Psoas muscle (tissue), 8 donors: ENCODE data around the gene TRRAP. TPM values are rescaled to one million over a fixed set of nuclear protein-coding genes. Genes with fewer than 3 reads are reported as not detected.

Source experiments
- ATAC-seq, 4 donors: fragments of 200-7000 bp; cut with Tn5 transposase; one replicate each; pipeline ENCODE4 v1.9.1; 2020; ENCODE audit warnings: moderate library complexity in 3 of 4, mild to moderate bottlenecking in 2 of 4
- DNase-seq, 2 donors: peaks; one replicate each; pipeline ENCODE4 v3.0.0-alpha.2; 2020
- H3K27ac ChIP-seq: fragments of 200-600 bp; one replicate; pipeline ENCODE4 v1.8.0; 2022
- H3K27me3 ChIP-seq, 3 donors: fragments of 200-600 bp in 1 of 3; one replicate each; pipeline versions ENCODE4 v1.6.1 to v1.8.0; 2013 to 2022; ENCODE audit warnings: low read length in 2 of 3, mild to moderate bottlenecking in 2 of 3, moderate library complexity in 1 of 3; ENCODE audit not compliant: insufficient read depth in 3 of 3
- H3K36me3 ChIP-seq, 2 donors: fragments of 200-600 bp in 1 of 2; one replicate each; pipeline versions ENCODE4 v1.6.1 to v1.8.0; 2013 to 2022; ENCODE audit warnings: low read depth in 1 of 2, mild to moderate bottlenecking in 1 of 2, moderate library complexity in 1 of 2; ENCODE audit not compliant: insufficient read depth in 1 of 2
- H3K4me1 ChIP-seq: fragments of 200-600 bp; one replicate; pipeline ENCODE4 v1.8.0; 2022
- H3K4me3 ChIP-seq: fragments of 200-600 bp; one replicate; pipeline ENCODE4 v1.8.0; 2022; ENCODE audit warnings: mild to moderate bottlenecking
- H3K9me3 ChIP-seq: fragments of 200-600 bp; one replicate; pipeline ENCODE4 v1.8.0; 2022
- WGBS, 3 donors: extraction: QIAGEN DNeasy Blood & Tissue Kit; methylation state at CpG; one replicate each; pipeline versions ENCODE4 v1.1.6 to v1.1.7; 2013; 5-methylcytosine and 5-hydroxymethylcytosine counted together
- intact Hi-C, 2 donors: fragments of 100-400 bp; cut with DNase I; formaldehyde crosslinking; loops; one replicate each; pipeline versions ENCODE4 v1.11.0 to v1.14.2; 2022
- polyA plus RNA-seq, 3 donors: library from polyadenylated mRNA; stranded (reverse); fragments of 200-250 nt; gene quantifications; one replicate each; pipeline ENCODE4 v1.2.3, GENCODE V29; 2013
- total RNA-seq, 4 donors: library from RNA; stranded (reverse); fragmentation: NEBNext Ultra II Directional in 2 of 4; extraction: Animal tissue kit (Norgen Biotek cat#: 25700) in 2 of 4; gene quantifications; one replicate each; pipeline versions ENCODE4 v1.2.1 to v1.2.4, GENCODE V29; 2021 to 2023
- TF ChIP-seq, protein P1 (sequence below): fragments of 200-600 bp; IDR thresholded peaks from one replicate; pipeline ENCODE4 v1.8.0; 2022; ENCODE audit warnings: antibody characterized with exemption
- donor health status: healthy with polysubstance abuse.
- donor health status: DM: no; HTN: no; CAD: no; lungs with moderate emphysema.
- donor health status: Bipolar disorder and iron deficiency.
- donor health status: healthy.
- donor health status: DM: yes; HTN: yes; CAD: no.
- donor health status: DM: no; HTN: no; CAD: no.
- donor health status: DM: no; HTN: no; CAD: no.
- donor health status: DM: yes; HTN: yes; CAD: no.

Gene TRRAP
- total and polyA plus RNA-seq, 7 donors: 3.8 to 21.3 (median 13.3) TPM

DNA sequence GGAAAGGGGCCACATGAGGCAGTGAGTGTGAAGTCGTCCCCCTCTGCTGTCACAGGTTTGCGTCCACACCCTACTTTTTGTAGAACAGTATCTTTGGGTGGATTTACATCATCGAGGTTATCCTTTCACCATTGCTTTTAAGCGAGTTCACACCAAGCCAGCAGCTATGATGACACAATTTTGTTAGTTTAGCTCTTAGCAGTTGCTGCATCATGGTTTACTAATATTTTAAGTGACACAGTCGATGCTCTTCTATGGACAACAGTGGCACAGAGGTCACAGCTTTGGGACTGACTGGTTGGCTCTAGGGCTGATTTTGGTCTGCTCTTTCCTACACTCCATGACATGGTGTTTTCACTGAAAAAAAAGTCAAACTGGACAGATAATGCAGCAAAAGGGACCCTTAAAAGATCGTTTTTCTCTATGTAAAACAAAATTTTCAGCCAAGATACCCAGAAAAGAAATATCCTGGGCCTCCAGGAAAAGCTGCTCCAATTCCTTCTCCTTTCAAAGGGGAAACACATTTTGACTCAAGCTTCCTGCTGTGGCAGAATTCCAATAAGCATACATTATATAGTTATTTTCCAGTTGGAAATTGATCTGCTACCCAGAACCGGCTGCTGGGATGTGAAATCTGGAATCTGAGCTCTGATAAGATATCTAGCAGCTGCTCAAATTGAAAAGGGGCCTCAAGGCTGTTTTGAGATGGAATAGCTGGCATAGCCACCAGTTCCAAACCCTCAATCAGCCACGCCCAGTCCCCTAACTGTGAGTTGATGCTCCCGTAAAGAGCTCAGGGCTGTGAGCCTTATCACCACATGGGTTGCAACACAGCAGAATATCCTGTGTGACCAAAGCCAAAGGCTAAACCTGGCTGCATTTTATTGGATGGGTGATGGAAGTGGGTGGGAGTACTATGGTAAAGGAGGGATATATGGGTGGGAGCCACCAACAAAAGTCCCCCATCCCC, 151.4 kb downstream of the TRRAP start:
- peaks cover 7 to 69% of the 10 kb centered on the region in 2 donors for H3K36me3 ChIP-seq
- intact Hi-C loops: no loop called here
- peak overlapping the region; percentile 60 for H3K27ac ChIP-seq
- no peak overlapping the region for H3K4me3 ChIP-seq
- H3K9me3 ChIP-seq: no peaks in the 10 kb centered on the region
- ATAC-seq (no peak), DNase-seq (no peak)
- TF ChIP-seq, protein P1, sequence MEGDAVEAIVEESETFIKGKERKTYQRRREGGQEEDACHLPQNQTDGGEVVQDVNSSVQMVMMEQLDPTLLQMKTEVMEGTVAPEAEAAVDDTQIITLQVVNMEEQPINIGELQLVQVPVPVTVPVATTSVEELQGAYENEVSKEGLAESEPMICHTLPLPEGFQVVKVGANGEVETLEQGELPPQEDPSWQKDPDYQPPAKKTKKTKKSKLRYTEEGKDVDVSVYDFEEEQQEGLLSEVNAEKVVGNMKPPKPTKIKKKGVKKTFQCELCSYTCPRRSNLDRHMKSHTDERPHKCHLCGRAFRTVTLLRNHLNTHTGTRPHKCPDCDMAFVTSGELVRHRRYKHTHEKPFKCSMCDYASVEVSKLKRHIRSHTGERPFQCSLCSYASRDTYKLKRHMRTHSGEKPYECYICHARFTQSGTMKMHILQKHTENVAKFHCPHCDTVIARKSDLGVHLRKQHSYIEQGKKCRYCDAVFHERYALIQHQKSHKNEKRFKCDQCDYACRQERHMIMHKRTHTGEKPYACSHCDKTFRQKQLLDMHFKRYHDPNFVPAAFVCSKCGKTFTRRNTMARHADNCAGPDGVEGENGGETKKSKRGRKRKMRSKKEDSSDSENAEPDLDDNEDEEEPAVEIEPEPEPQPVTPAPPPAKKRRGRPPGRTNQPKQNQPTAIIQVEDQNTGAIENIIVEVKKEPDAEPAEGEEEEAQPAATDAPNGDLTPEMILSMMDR: no peak
- no peaks in the 10 kb centered on the region for H3K27me3 ChIP-seq
- WGBS, 3 donors: 78 to 81% (median 79%) methylated on average over 9 of the region's 9 CpGs
- H3K4me1 ChIP-seq: no peaks in the 10 kb centered on the region

- Histone ChIP-seq H3K27ac (peak overlapping the region; percentile 60), H3K27me3 (no peaks in the 10 kb centered on the region), H3K4me1 (no peaks in the 10 kb centered on the region), H3K36me3 (peaks cover 13 to 76% of the 10 kb centered on the region in 2 donors), H3K4me3 (no peak overlapping the region), H3K9me3 (no peaks in the 10 kb centered on the region)
- DNase-seq: no peak
- 92 to 97% (median 96%) methylated on average over 6 of the region's 6 CpGs for WGBS, 3 donors
- intact Hi-C loops: no loop called here
- TF ChIP-seq, protein P1: no peak
- no peak for ATAC-seq
These were observed 152.1 kb downstream of the TRRAP start for GRCh38 chr7:99030457-99030856.

GRCh38 chr7:99030951-99031350, 152.6 kb downstream of the TRRAP start:
- Histone ChIP-seq H3K27me3 (no peaks in the 10 kb centered on the region), H3K4me3 (no peak overlapping the region), H3K36me3 (peaks cover 13 to 81% of the 10 kb centered on the region in 2 donors), H3K9me3 (no peaks in the 10 kb centered on the region), H3K27ac (peak overlapping the region; percentile 60), H3K4me1 (no peaks in the 10 kb centered on the region)
- intact Hi-C loops: no loop called here
- TF ChIP-seq, protein P1: no peak
- ATAC-seq (peak in 1 of 4 donors; percentile 57), DNase-seq (no peak)
- 60 to 70% (median 70%) methylated on average over 5 of the region's 5 CpGs for WGBS, 3 donors

GRCh38 chr7:99031496-99031895, 153.2 kb downstream of the TRRAP start:
- H3K9me3 ChIP-seq: no peaks in the 10 kb centered on the region
- H3K27me3 ChIP-seq: no peaks in the 10 kb centered on the region
- no peaks in the 10 kb centered on the region for H3K4me1 ChIP-seq
- H3K4me3 ChIP-seq: no peak overlapping the region
- DNase-seq (no peak), ATAC-seq (no peak)
- TF ChIP-seq, protein P1: no peak
- peak overlapping the region; percentile 49 for H3K27ac ChIP-seq
- intact Hi-C loops: no loop called here
- WGBS, 3 donors: 90 to 95% (median 91%) methylated on average over 7 of the region's 7 CpGs
- peaks cover 13 to 86% of the 10 kb centered on the region in 2 donors for H3K36me3 ChIP-seq
